ENCODE results near the gene PTPRG.

DNA sequence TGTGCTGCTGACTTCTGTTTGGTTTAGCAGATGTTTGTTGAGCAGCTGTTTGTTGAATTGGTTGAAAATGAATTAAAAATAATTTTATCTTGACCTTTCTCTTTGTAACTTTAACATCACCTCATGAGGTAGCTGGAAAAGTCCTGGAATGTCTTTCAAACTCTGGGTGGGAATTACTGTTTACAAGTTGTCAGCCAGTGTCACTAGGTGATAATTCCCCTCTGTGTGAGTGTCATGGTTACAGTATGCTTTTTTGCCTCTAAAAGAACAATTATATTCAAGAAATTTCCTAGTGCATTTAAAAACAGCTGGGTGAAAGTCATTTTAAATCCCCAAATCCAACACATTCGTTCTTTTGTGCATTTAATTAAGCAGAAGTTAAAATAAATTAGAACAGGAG lies 113.2 kb downstream of the PTPRG start:
- no peak for TF ChIP-seq POLR2A (IDR thresholded peaks at IDR 0.05)
- TF ChIP-seq, protein P1, sequence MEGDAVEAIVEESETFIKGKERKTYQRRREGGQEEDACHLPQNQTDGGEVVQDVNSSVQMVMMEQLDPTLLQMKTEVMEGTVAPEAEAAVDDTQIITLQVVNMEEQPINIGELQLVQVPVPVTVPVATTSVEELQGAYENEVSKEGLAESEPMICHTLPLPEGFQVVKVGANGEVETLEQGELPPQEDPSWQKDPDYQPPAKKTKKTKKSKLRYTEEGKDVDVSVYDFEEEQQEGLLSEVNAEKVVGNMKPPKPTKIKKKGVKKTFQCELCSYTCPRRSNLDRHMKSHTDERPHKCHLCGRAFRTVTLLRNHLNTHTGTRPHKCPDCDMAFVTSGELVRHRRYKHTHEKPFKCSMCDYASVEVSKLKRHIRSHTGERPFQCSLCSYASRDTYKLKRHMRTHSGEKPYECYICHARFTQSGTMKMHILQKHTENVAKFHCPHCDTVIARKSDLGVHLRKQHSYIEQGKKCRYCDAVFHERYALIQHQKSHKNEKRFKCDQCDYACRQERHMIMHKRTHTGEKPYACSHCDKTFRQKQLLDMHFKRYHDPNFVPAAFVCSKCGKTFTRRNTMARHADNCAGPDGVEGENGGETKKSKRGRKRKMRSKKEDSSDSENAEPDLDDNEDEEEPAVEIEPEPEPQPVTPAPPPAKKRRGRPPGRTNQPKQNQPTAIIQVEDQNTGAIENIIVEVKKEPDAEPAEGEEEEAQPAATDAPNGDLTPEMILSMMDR (IDR thresholded peaks at IDR 0.05), result no peak

Data from body of pancreas (tissue), 4 donors.